Neural crest cell (in vitro differentiated cells): ENCODE results near the gene SPATS2L. TPM values are rescaled to one million over a fixed set of nuclear protein-coding genes. Genes with fewer than 3 reads are reported as not detected.

ENCODE experiments used
- DNase-seq: peaks from one replicate; pipeline ENCODE4 v3.0.0; 2021; ENCODE audit warnings: low read depth, mixed read lengths, low spot score
- H3K27ac Mint-ChIP-seq: one replicate; pipeline ENCODE4 v1.8.0; 2021; ENCODE audit warnings: mild to moderate bottlenecking, mixed read lengths; ENCODE audit not compliant: unreplicated experiment
- H3K27me3 Mint-ChIP-seq: 2 replicates; pipeline ENCODE4 v1.8.0; 2021; ENCODE audit warnings: low read depth, mild to moderate bottlenecking, mixed read lengths
- H3K36me3 Mint-ChIP-seq: 2 replicates; pipeline ENCODE4 v1.8.0; 2021; ENCODE audit warnings: low read depth, mild to moderate bottlenecking, mixed read lengths
- H3K4me1 Mint-ChIP-seq: 2 replicates; pipeline ENCODE4 v1.8.0; 2021; ENCODE audit warnings: mixed read lengths
- H3K4me3 Mint-ChIP-seq: one replicate; pipeline ENCODE4 v1.8.0; 2021; ENCODE audit warnings: mild to moderate bottlenecking, mixed read lengths
- H3K9me3 Mint-ChIP-seq: 2 replicates; pipeline ENCODE4 v1.8.0; 2021; ENCODE audit warnings: mixed read lengths
- CTCF ChIP-seq: fragments of 200-600 bp; sonication (generic); conservative IDR thresholded peaks from 2 replicates; pipeline ENCODE4 v1.5.0; 2021; ENCODE audit warnings: antibody characterized with exemption, mild to moderate bottlenecking
- total RNA-seq: library from RNA; stranded (reverse); gene quantifications from 2 replicates; pipeline ENCODE4 v1.2.1, GENCODE V29; 2021

Gene SPATS2L
- total RNA-seq, 1 donor from 2014 or later = 24.9 TPM

GRCh38 chr2:200405599-200406298 is 99.3 kb downstream of the SPATS2L start:
- H3K36me3 Mint-ChIP-seq = peaks cover 2% of the 10 kb centered on the region
- no peak overlapping the region for H3K4me3 Mint-ChIP-seq
- TF ChIP-seq CTCF = no peak
- no peak overlapping the region for H3K27ac Mint-ChIP-seq
- peaks cover 32% of the 10 kb centered on the region for H3K4me1 Mint-ChIP-seq
- no peak for DNase-seq
- no peaks in the 10 kb centered on the region for H3K9me3 Mint-ChIP-seq
- H3K27me3 Mint-ChIP-seq = peaks cover 41% of the 10 kb centered on the region

GRCh38 chr2:200406379-200406778 is 99.9 kb downstream of the SPATS2L start:
- peaks cover 2% of the 10 kb centered on the region for H3K36me3 Mint-ChIP-seq
- TF ChIP-seq CTCF = no peak
- H3K27ac Mint-ChIP-seq = peak overlapping the region; percentile 64
- no peak overlapping the region for H3K4me3 Mint-ChIP-seq
- no peak for DNase-seq
- H3K27me3 Mint-ChIP-seq = peaks cover 41% of the 10 kb centered on the region
- no peaks in the 10 kb centered on the region for H3K9me3 Mint-ChIP-seq
- H3K4me1 Mint-ChIP-seq = peaks cover 32% of the 10 kb centered on the region

GRCh38 chr2:200408428-200409316 is 102.2 kb downstream of the SPATS2L start:
- no peak overlapping the region for H3K27ac Mint-ChIP-seq
- peaks cover 21% of the 10 kb centered on the region for H3K27me3 Mint-ChIP-seq
- H3K4me3 Mint-ChIP-seq = no peak overlapping the region
- TF ChIP-seq CTCF = no peak
- no peaks in the 10 kb centered on the region for H3K36me3 Mint-ChIP-seq
- H3K9me3 Mint-ChIP-seq = no peaks in the 10 kb centered on the region
- H3K4me1 Mint-ChIP-seq = peaks cover 38% of the 10 kb centered on the region
- no peak for DNase-seq

DNA sequence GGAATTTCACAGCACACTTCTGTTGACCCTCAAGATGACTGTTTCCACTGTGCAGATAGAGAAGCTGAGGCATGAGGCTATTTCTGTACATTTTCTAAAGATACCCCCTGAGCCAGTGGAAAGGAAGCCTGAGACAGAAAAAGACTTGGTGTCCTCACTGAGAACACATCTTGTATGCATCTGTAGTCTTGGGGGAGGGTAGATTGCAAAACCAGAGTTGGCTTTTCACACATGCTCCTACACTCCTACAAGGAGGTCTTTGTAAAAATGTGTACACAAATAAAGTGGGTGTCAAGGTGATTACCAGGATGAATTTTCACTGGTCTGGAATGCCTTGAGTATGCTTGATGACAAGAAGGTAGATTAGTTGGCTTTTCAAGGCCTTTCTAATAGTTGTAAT is 105.3 kb downstream of the SPATS2L start:
- DNase-seq = no peak
- H3K27ac Mint-ChIP-seq = no peak overlapping the region

GRCh38 chr2:200414367-200414766 is 107.9 kb downstream of the SPATS2L start:
- no peak for DNase-seq
- no peaks in the 10 kb centered on the region for H3K27me3 Mint-ChIP-seq
- no peak for TF ChIP-seq CTCF
- H3K9me3 Mint-ChIP-seq = no peaks in the 10 kb centered on the region
- H3K4me1 Mint-ChIP-seq = peaks cover 42% of the 10 kb centered on the region
- no peak overlapping the region for H3K4me3 Mint-ChIP-seq
- no peak overlapping the region for H3K27ac Mint-ChIP-seq
- peaks cover under 1% of the 10 kb centered on the region for H3K36me3 Mint-ChIP-seq

More for the DNA sequence above, 105.3 kb downstream of the SPATS2L start:
- Mint-ChIP-seq H3K36me3 (no peaks in the 10 kb centered on the region), H3K4me1 (peaks cover 30% of the 10 kb centered on the region), H3K9me3 (no peaks in the 10 kb centered on the region), H3K4me3 (no peak overlapping the region), H3K27me3 (peaks cover 9% of the 10 kb centered on the region)
- TF ChIP-seq CTCF = no peak
